ENCODE measurements around the gene SRPK2.

SRPK2 gene

GRCh38 chr7:105178177-105178576, 210.5 kb downstream of the SRPK2 start:
- DNase-seq = no peak

GRCh38 chr7:105177026-105177425, 211.7 kb downstream of the SRPK2 start:
- DNase-seq = no peak

GRCh38 chr7:105173586-105173985, 215.1 kb downstream of the SRPK2 start:
- DNase-seq = no peak

- DNase-seq = no peak
These were observed 224.0 kb downstream of the SRPK2 start for GRCh38 chr7:105164751-105165150.

- no peak for DNase-seq
These were observed 225.0 kb downstream of the SRPK2 start for GRCh38 chr7:105163718-105164117.

- DNase-seq = no peak
These were observed 227.4 kb downstream of the SRPK2 start for GRCh38 chr7:105161366-105161765.

GRCh38 chr7:105157278-105157677, 231.4 kb downstream of the SRPK2 start:
- DNase-seq = no peak

GRCh38 chr7:105156731-105157130, 232.0 kb downstream of the SRPK2 start:
- DNase-seq = no peak

GRCh38 chr7:105154084-105154483, 234.6 kb downstream of the SRPK2 start:
- DNase-seq = no peak

GRCh38 chr7:105153531-105153930, 235.2 kb downstream of the SRPK2 start:
- DNase-seq = no peak

GRCh38 chr7:105151152-105151551, 237.6 kb downstream of the SRPK2 start:
- no peak for DNase-seq

GRCh38 chr7:105149827-105150226, 238.9 kb downstream of the SRPK2 start:
- no peak for DNase-seq

GRCh38 chr7:105141068-105141467, 247.7 kb downstream of the SRPK2 start:
- no peak for DNase-seq

GRCh38 chr7:105139381-105139780, 249.3 kb downstream of the SRPK2 start:
- no peak for DNase-seq

- DNase-seq = no peak
These were observed 250.8 kb downstream of the SRPK2 start for GRCh38 chr7:105137898-105138297.

GRCh38 chr7:105136221-105136620, 252.5 kb downstream of the SRPK2 start:
- DNase-seq = no peak

GRCh38 chr7:105133986-105134655, 254.6 kb downstream of the SRPK2 start:
- DNase-seq = no peak

GRCh38 chr7:105133358-105133757, 255.4 kb downstream of the SRPK2 start:
- no peak for DNase-seq

- DNase-seq = no peak
These were observed 255.9 kb downstream of the SRPK2 start for GRCh38 chr7:105132835-105133234.

- DNase-seq = no peak
These were observed 256.4 kb downstream of the SRPK2 start for GRCh38 chr7:105132335-105132734.

- no peak for DNase-seq
These were observed 256.8 kb downstream of the SRPK2 start for GRCh38 chr7:105131890-105132289.

- DNase-seq = no peak
These were observed 257.6 kb downstream of the SRPK2 start for GRCh38 chr7:105131033-105131656.

- DNase-seq = no peak
These were observed 258.1 kb downstream of the SRPK2 start for GRCh38 chr7:105130580-105130979.

GRCh38 chr7:105130048-105130447, 258.7 kb downstream of the SRPK2 start:
- no peak for DNase-seq

- no peak for DNase-seq
These were observed 261.5 kb downstream of the SRPK2 start for GRCh38 chr7:105127179-105127578.
